A549 treated with Mapracorat at 1 μM for 4 hours (cell line): ENCODE data around the gene NDRG4. TPM values are rescaled to one million over a fixed set of nuclear protein-coding genes. Genes with fewer than 3 reads are reported as not detected.

Source experiments
- total RNA-seq: library from RNA; stranded (reverse); fragments of 200-300 nt; extraction: Qiagen RNA extraction; gene quantifications from 5 replicates; pipeline ENCODE4 v1.2.3, GENCODE V29; 2022

NDRG4 gene
- total RNA-seq = 25.6 to 29.8 TPM (median 26.1 TPM) in 5 replicates

GRCh38 chr16:58499615-58500351, at the start of gene NDRG4:
NDRG4 (plus strand) TSS chr16:58500143; CDS start chr16:58500249, 106 bp downstream.

GRCh38 chr16:58515125-58515870, 15.4 kb downstream of the NDRG4 start, which contains the start of gene SETD6:
SETD6 (plus strand) TSS chr16:58515517; CDS start chr16:58515538, 21 bp downstream.

Other genes with a start within 250 kb of the NDRG4 start
- gene PRSS54, start 205.1 kb upstream of the NDRG4 start, total RNA-seq = not detected in 5 replicates
- gene GINS3, start 107.7 kb upstream of the NDRG4 start, total RNA-seq = 20.5 to 23.8 TPM (median 21.2 TPM) in 5 replicates
- 10.0 to 16.7 TPM (median 14.3 TPM) in 5 replicates for gene SETD6, start 15.4 kb downstream of the NDRG4 start, total RNA-seq
- gene CNOT1, start 129.7 kb downstream of the NDRG4 start, total RNA-seq = 110 to 166 TPM (median 122 TPM) in 5 replicates
- gene SLC38A7, start 184.6 kb downstream of the NDRG4 start, total RNA-seq = 17.7 to 19.9 TPM (median 18.6 TPM) in 5 replicates
- gene GOT2, start 234.2 kb downstream of the NDRG4 start, total RNA-seq = 166 to 179 TPM (median 168 TPM) in 5 replicates